ENCODE measurements around the gene FAAP100. TPM values are rescaled to one million over a fixed set of nuclear protein-coding genes. Genes with fewer than 3 reads are reported as not detected.

Gene FAAP100
- total and polyA plus RNA-seq, 2 experiments from 2014 or later, result 25.2 to 44.9 TPM

DNA sequence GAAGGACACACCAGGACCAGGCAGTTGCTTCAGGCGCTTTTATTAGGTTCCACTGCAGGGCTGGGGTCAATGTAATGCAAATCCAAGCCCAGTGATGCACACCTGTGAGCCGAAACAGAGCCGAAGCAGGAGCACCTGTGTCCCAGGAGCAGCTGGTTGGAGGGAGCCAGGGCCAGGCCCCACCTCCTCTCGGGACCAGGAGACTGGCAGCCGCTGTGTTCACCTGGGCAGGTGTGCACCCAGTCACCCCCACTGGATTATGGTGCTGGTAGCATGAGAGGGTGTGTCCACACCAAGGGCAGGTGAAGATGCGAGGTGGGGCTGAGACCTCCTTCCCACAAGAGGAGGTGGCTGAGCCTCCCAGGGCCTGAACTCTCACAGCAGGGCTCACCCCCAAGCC lies 4.7 kb upstream of the FAAP100 start:
- H4K20me1 ChIP-seq (ENCODE audit: insufficient read depth), result no peaks in the 10 kb centered on the region
- DNase-seq, result no peak
- peaks cover 39% of the 10 kb centered on the region for H3K4me1 ChIP-seq (ENCODE audit: insufficient read depth)
- H3K9me3 ChIP-seq (ENCODE audit: low read depth), result no peaks in the 10 kb centered on the region
- no peaks in the 10 kb centered on the region for H3K9me2 ChIP-seq (ENCODE audit: insufficient read depth)
- no peak overlapping the region for H3K4me2 ChIP-seq (ENCODE audit: unreplicated experiment)
- no peak overlapping the region for H3K4me3 ChIP-seq
- peaks cover 31% of the 10 kb centered on the region for H3F3A ChIP-seq (ENCODE audit: insufficient read depth)
- 89 to 93% methylated on average over 6 of the region's 6 CpGs for WGBS, 2 experiments (ENCODE audit: low coverage in 1 of 2, low lambda C conversion rate in 2 of 2, missing lambda C conversion rate in 2 of 2)
- peaks cover 5% of the 10 kb centered on the region; the same call in 1 of the 2 replicates for H3K79me2 ChIP-seq (ENCODE audit: insufficient read depth)
- H3K27ac ChIP-seq, result no peak overlapping the region
- H2AFZ ChIP-seq, result no peak overlapping the region
- H3K36me3 ChIP-seq (ENCODE audit: low read depth), result peaks cover 13% of the 10 kb centered on the region
- H3K27me3 ChIP-seq (replicated peaks; ENCODE audit: insufficient read depth), result no peaks in the 10 kb centered on the region
- TF ChIP-seq EZH2 (IDR thresholded peaks at IDR 0.05; ENCODE audit: insufficient read depth, poor library complexity, severe bottlenecking) (no peak), EZH2phosphoT487 (IDR thresholded peaks at IDR 0.05; ENCODE audit: insufficient read depth, low read depth) (no peak)
- in situ Hi-C loops (cut with MboI), result no loop called here
- no peak overlapping the region for H3K9ac ChIP-seq

DNA sequence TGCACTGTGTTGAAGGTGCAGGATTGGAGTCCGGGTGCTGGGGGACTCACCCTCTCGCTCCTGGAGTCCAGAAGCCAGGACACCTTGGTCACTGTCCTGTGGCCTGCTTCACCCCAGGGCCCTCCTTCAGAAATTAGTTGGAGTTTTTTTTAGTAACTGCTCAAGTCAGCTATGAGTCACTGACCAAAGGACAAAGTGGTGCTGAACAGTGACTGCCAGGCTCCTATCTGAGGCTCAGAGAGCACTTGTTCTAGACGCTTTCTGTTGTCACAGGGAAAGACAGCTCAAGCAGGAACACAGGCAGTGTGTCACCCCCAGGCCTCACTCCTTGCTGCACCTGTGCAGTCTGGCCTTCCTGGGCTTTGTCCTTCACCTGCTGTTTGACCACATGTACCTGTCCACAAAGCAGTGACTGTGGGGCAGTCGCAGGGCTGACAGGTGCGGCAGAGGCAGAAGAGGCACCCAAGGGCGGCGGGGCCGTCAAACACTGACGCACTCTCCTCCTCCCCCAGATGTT lies 4.1 kb upstream of the FAAP100 start:
- TF ChIP-seq EZH2phosphoT487 (IDR thresholded peaks at IDR 0.05; ENCODE audit: insufficient read depth, low read depth), result no peak
- TF ChIP-seq EZH2 (IDR thresholded peaks at IDR 0.05; ENCODE audit: insufficient read depth, poor library complexity, severe bottlenecking), result no peak
- Histone ChIP-seq H3K4me2 (ENCODE audit: unreplicated experiment) (no peak overlapping the region), H3K9me2 (ENCODE audit: insufficient read depth) (no peaks in the 10 kb centered on the region), H2AFZ (no peak overlapping the region), H3K9me3 (ENCODE audit: low read depth) (no peaks in the 10 kb centered on the region), H4K20me1 (ENCODE audit: insufficient read depth) (no peaks in the 10 kb centered on the region), H3F3A (ENCODE audit: insufficient read depth) (peaks cover 25% of the 10 kb centered on the region), H3K27ac (no peak overlapping the region), H3K9ac (no peak overlapping the region), H3K27me3 (replicated peaks; ENCODE audit: insufficient read depth) (no peaks in the 10 kb centered on the region), H3K4me1 (ENCODE audit: insufficient read depth) (peaks cover 32% of the 10 kb centered on the region), H3K4me3 (no peak overlapping the region), H3K36me3 (ENCODE audit: low read depth) (peaks cover 10% of the 10 kb centered on the region; the same call in 1 of the 2 replicates), H3K79me2 (ENCODE audit: insufficient read depth) (peaks cover 8% of the 10 kb centered on the region)
- in situ Hi-C loops (cut with MboI), result no loop called here
- WGBS, 2 experiments (ENCODE audit: low coverage in 1 of 2, low lambda C conversion rate in 2 of 2, missing lambda C conversion rate in 2 of 2), result 78 to 81% methylated on average over 9 of the region's 9 CpGs
- DNase-seq, result peak; percentile 75

DNA sequence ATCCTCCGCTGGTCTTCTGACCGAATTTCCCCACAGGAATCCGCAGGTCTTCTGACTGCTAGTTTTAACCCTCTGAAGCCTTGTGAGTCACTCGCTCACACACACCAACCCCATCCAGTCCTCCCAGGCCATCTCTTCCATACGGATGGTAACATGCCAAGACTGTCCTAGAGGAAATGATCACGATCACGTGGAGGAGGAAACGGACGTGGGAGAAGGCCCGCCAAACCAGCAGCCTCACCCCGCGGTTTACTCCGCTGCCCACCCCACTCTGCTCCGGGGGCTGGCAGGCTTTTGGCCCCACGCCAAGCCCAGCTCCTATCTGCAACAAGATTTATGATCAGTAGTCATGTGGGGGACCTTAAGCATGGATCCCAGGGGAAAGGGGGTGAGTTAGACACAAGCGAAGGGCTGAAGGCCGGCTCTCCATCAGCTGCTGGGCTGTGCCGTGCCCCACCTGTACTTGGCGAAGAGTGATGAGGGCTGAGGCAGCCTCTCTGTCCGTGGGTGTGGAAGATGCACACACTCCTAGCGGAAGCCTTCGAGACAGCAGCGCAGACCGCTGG lies 1.5 kb upstream of the FAAP100 start:
- H3K4me3 ChIP-seq, result peak overlapping the region; percentile 90
- H3K36me3 ChIP-seq (ENCODE audit: low read depth), result no peaks in the 10 kb centered on the region
- H3K9me3 ChIP-seq (ENCODE audit: low read depth), result no peaks in the 10 kb centered on the region
- H3K27me3 ChIP-seq (replicated peaks; ENCODE audit: insufficient read depth), result no peaks in the 10 kb centered on the region
- 0 out of 2 replicates have a peak overlapping the region, but pooled peaks have one; percentile 22 for H2AFZ ChIP-seq
- in situ Hi-C loops (cut with MboI), result no loop called here
- H3K4me2 ChIP-seq (ENCODE audit: unreplicated experiment), result peak overlapping the region; percentile 95
- H3F3A ChIP-seq (ENCODE audit: insufficient read depth), result peaks cover 21% of the 10 kb centered on the region; the same call in 1 of the 2 replicates
- H3K9me2 ChIP-seq (ENCODE audit: insufficient read depth), result no peaks in the 10 kb centered on the region
- H3K4me1 ChIP-seq (ENCODE audit: insufficient read depth), result peaks cover 22% of the 10 kb centered on the region
- H3K27ac ChIP-seq, result peak overlapping the region; percentile 73
- peak overlapping the region; percentile 78; the same call in 1 of the 2 replicates for H3K9ac ChIP-seq
- H3K79me2 ChIP-seq (ENCODE audit: insufficient read depth), result peaks cover 27% of the 10 kb centered on the region
- 31 to 32% methylated on average over 24 of the region's 24 CpGs for WGBS, 2 experiments (ENCODE audit: low coverage in 1 of 2, low lambda C conversion rate in 2 of 2, missing lambda C conversion rate in 2 of 2)
- no peak for TF ChIP-seq EZH2 (IDR thresholded peaks at IDR 0.05; ENCODE audit: insufficient read depth, poor library complexity, severe bottlenecking)
- H4K20me1 ChIP-seq (ENCODE audit: insufficient read depth), result no peaks in the 10 kb centered on the region
- DNase-seq, result peak; percentile 96

DNA sequence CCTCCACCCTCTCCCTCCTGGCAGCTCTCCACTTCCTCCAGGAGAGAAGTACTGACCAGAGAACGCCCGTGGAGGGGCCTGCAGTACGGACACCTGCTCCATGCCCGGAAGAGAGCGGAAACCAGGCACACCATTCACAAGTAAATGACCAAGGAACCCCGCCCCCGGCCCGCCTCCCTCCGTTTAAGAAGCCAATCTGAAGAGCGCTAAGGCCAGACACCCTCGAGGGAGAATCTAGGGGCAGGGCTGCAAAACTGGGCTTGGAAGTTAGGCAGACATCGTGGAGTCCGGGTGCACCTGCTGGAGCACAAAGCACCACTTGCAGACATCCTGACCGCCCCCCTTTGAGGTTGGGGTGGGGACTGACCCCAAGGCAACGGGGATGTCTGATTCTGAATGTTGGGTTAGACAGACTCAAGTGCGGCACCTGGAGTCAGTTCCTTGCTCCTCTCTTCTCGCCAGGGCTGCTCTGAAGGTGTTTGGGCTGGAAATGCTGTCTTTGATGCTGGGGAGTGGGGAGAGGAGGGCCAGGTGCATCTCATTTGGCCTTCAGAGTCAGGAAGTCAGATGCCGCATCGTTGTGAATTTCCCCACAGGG lies 964 bp upstream of the FAAP100 start:
- H3K4me2 ChIP-seq (ENCODE audit: unreplicated experiment), result peak overlapping the region; percentile 95
- peaks cover 27% of the 10 kb centered on the region for H3K79me2 ChIP-seq (ENCODE audit: insufficient read depth)
- H3K27ac ChIP-seq, result peak overlapping the region; percentile 73
- no peaks in the 10 kb centered on the region for H3K36me3 ChIP-seq (ENCODE audit: low read depth)
- H3K27me3 ChIP-seq (replicated peaks; ENCODE audit: insufficient read depth), result no peaks in the 10 kb centered on the region
- H2AFZ ChIP-seq, result peak overlapping the region; percentile 75
- peak; percentile 86 for DNase-seq
- H3K9me2 ChIP-seq (ENCODE audit: insufficient read depth), result no peaks in the 10 kb centered on the region
- no peak for TF ChIP-seq EZH2phosphoT487 (IDR thresholded peaks at IDR 0.05; ENCODE audit: insufficient read depth, low read depth)
- no peak for TF ChIP-seq EZH2 (IDR thresholded peaks at IDR 0.05; ENCODE audit: insufficient read depth, poor library complexity, severe bottlenecking)
- H4K20me1 ChIP-seq (ENCODE audit: insufficient read depth), result no peaks in the 10 kb centered on the region
- in situ Hi-C loops (cut with MboI), result no loop called here
- peaks cover 22% of the 10 kb centered on the region for H3K4me1 ChIP-seq (ENCODE audit: insufficient read depth)
- peak overlapping the region; percentile 90 for H3K4me3 ChIP-seq
- H3F3A ChIP-seq (ENCODE audit: insufficient read depth), result peaks cover 21% of the 10 kb centered on the region; the same call in 1 of the 2 replicates
- peak overlapping the region; percentile 78 for H3K9ac ChIP-seq
- WGBS, 2 experiments (ENCODE audit: low coverage in 1 of 2, low lambda C conversion rate in 2 of 2, missing lambda C conversion rate in 2 of 2), result 6 to 8% methylated on average over 18 of the region's 19 CpGs
- no peaks in the 10 kb centered on the region for H3K9me3 ChIP-seq (ENCODE audit: low read depth)

Data from GM23248 (cell line).